ENCODE data around the gene ITGB2.
A peak's percentile ranks its signal among the peaks of the same experiment; 100 is the strongest.

ITGB2 gene

GRCh38 chr21:44920694-44921604 is at the start of gene ITGB2:
ITGB2 (minus strand) TSS chr21:44920899; CDS start chr21:44910782, 10,117 bp downstream.
- peak; percentile 56 for DNase-seq (ENCODE audit: low read depth)

DNA sequence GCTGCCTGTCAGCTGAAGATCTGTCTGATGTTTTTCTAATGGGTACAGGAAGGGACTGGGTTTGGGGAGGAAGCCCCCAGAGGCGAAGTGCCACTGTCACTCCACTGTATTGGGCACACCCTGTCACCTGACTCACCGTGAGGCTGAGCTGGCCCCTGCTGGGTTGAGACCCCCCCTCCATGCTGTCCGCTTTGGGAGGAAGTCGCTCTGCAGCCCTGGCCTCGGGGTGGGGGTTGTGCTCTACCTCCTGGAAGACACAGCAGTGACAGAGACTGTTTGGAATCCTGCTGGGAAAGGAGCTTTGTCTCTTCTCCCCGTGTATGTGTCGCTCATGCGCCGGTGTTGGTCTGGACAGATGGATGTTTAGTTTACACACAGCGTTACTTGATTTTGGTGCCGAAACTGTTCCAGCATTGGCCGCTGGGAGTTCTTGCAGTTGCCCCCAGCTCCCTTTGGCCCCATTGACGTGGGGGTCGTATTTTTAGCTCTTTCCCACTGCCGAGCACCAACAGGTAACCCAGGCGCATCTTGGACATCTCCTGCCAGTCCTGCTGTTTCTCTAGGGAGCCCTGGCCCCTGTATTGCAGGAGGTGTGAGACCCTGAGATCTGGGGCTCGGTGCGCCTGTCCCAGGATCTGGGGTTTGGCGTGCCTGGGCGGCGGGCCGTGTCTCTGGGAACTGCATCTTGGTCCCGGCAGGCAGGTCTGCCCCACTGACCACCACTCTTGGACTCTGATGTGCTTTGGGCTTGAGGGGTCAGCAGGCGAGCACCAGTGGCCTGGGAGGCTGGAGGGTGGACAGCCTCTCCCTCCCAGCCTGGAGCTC is 49.4 kb upstream of the ITGB2 start:
- no peak for DNase-seq (ENCODE audit: low read depth)

DNA sequence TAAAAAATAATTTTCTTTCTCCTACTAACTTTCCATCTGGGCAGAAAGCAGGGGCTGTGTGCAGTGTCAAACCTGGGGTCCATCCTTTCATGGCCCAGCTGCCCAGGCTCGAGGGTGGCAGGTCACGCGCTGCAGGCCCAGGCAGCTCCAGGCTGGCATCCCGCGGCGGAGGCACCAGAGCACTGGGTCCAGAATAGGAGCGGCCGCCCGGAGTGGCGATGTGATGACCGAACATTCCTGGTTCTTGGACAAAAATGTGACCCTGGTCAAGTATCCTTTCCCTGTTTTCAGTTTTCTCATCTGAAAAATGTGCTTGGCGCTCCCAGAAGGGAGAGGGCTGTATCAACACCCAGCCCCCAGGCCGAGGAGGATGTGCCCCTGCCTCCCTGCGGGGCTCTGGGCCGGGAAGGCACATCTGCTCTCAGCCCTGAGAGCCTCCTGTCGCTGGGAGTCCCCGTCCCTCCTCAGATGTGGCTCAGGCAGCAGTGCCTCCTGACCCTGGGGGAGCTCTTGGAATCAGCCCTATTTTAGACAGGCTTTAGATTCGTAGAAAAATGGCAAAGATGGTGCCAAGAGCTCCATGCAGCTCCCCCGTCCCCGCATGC is 48.5 kb upstream of the ITGB2 start:
- DNase-seq (ENCODE audit: low read depth) = no peak

- DNase-seq (ENCODE audit: low read depth) = no peak
Observed at GRCh38 chr21:44967082-44968047, 46.7 kb upstream of the ITGB2 start.

DNA sequence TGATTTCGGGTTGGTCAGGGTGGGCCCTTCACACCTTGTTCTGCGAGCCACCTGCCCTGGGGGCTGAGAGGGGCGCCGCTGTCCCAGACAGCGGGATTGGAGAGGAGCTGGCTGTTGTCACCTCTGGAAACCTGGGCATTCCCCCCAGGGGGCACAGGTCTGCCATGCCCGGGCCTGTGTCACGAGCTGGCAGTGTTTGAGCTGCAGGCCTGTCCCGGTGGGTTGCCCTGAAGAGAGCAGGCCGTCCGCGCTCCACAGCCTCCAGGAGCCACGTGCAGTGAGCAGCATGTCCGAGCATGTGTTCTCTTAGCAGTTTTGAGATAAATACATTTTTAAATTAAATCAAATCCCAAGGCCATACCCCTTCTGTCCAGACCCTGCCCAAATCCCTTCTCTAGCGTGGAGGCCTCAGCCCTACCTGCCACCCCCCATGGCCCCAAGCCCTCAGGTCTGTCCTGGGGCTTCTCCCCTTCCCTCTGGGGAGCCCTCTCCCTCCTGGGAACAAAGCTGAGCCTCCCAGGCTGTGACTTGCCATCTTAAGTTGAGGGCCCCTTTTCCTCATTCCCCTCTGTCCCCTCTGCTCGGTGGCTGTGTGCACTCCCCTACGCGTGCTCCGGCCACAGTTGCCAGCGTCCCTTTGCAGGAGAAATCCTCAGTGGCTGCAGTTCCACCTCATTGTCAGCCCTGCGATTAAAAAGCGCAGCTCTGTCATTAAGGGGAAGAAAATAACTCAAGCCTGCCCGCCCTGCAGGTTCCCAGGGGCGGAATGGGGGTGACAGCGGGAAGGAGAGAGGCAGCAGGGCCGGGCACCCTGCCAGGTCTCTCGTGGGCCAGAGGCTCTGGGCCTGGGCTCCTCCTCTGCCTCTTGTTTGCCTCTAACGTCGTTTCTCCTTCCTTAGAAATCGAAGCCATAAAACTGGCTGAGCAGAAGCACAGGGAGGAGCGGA is 45.7 kb upstream of the ITGB2 start:
- no peak for DNase-seq (ENCODE audit: low read depth)

DNA sequence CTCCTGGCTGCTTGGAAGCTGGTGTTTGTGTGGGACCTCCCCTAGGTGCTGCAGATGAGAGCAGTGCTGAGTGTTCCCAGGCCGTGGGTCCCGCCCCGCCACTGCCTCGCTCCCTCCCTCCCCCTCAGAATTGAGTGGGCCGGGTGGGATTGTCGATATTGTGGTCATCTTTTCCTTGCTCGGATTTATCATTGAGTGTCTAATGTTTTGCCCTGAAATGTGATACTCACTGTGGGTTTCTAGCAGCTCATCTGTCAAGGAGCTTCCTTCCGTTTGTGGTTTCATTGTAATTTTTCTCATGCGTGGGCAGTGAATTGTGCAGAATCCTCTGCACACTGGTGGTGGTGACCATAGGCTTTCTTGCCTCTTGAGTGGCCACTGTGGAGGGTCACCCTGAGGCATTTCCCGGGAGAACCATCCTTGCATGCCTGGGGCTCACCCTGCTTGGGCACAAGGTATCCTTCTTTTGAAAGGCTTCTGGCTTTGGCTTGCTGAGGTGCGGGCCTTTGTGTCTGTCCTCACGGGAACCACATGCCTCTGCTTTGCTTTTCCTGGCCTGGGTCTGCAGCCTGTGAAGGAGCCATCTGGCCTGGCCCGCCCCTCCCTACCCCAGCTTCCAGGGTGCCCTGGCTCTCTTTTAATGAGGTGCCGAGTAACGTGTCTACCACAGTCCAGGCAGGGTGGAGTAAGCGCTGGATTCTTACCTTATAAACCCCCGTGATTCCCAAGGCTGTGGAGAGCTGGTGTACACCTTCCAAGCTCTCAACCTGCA is 44.7 kb upstream of the ITGB2 start:
- no peak for DNase-seq (ENCODE audit: low read depth)

- DNase-seq (ENCODE audit: low read depth) = no peak
Observed at GRCh38 chr21:44964381-44964780, 43.7 kb upstream of the ITGB2 start.

DNA sequence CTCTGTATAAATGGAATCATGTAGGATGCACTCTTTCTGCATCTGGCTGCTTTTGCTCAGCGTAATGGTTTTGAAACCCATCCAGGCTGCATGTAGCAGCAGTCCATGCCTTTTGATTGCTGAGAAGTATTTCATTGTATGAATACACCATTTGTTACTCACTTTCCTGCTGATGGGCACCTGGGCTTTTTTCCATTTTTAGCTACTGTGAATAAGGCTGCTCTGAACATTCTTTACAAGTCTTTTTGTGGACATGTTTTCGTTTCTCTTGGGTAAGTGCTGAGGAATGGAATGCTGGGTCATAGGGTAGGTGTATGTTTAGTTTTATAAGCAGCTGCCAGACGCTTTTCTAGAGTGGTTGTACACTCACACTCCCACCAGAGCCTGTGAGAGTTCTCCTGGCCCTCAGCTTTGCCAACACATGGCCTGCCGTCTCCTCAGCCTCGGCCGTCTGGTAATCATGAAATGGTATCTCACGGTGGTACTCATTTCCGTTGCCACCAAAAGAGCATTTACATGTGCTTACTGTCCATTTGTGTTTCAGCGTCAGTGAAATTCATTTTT is 41.8 kb upstream of the ITGB2 start:
- DNase-seq (ENCODE audit: low read depth) = no peak

- DNase-seq (ENCODE audit: low read depth) = no peak
Observed at GRCh38 chr21:44960141-44961092, 39.7 kb upstream of the ITGB2 start.

GRCh38 chr21:44959376-44960091 is 38.8 kb upstream of the ITGB2 start:
- no peak for DNase-seq (ENCODE audit: low read depth)

GRCh38 chr21:44958471-44959191 is 37.9 kb upstream of the ITGB2 start:
- DNase-seq (ENCODE audit: low read depth) = no peak

DNA sequence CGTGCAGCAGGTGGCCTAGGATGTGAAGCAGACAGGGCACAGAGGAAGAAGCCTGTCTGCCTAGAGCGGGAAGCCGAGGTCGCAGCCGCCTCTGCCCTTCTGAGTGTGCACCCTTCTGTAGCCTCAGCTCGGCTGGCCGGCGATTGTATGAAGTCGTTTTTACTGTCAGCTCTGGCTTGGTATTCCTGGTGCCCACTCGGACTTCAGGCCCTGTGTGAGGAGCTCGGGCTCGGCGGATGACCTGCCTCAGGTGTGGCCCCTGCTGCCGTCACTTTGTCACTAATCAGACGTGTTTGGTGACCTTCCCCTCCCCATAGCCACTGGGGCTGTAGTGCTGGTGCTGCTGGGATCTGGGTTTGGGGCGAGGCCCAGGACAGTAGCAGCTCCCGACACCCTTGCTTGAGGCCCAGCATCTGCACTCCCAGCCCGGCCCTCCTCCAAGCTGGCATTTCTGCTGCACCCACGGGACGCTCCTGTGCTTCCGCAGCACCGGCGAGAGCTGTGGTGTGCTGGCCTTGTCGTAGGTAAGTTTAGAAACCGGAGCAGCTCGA is 37.3 kb upstream of the ITGB2 start:
- DNase-seq (ENCODE audit: low read depth) = no peak

DNA sequence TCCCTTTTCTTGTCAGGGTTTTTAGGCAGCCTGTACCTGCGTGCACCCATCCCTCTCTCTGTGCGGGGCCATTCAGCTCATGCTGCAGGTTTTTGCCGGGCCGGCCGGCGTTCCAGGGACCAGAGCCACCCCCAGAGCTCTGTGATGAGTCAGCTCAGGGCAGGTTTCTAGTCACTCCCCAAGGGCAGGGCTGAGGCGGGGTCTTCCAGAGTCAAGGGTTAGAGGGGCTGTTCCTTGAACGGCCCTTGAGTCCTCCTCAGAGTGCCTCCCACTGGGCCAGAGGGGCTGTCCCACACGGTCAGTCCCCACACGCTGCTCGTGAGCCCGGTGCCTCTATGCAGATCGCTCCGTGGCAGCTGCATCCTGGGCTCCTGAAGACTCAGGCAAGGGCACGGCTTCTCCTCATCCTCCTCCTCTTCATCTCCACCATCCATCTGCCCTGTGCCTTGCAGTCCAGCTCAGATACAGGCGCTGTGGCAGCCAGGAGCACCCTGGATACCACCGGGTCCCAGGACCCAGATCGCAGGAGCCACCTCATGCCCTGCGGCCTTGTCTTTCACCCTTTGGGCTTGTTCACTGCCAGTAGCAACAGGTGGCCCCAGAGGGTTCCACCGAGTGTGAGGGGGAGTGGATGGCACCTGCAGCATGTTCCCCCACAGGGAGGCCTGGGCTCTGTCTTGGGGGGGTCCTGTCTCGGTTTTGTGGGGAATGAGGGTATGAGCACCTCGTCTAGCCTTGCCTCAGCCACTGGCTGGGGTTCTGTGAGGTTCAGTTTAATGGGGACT is 36.5 kb upstream of the ITGB2 start:
- DNase-seq (ENCODE audit: low read depth) = no peak

- no peak for DNase-seq (ENCODE audit: low read depth)
Observed at GRCh38 chr21:44956356-44957046, 35.8 kb upstream of the ITGB2 start.

DNA sequence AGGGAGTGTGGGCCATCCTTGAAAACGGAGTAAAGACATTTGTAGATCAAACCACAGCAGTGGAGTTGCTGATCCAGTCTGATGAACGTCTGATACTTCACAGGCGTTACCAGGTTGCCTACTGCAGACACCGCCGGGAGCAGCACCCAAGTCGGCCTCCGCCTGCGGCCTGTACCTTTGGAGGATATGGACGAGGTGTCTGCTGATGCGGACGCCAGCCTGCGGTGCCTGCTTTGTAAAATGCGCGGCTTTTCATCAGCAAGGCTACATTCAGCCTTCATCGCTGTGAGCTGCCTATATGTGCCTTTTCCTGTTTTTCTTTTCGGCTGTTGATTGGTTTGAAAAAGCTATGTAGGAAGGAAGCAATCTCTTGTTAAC is 35.1 kb upstream of the ITGB2 start:
- DNase-seq (ENCODE audit: low read depth) = no peak

Data from activated gamma-delta T cell treated with anti-CD3 and anti-CD28 coated beads, Interleukin-2, amount 50 U/mL, for 16 hours (primary cell).